H1 (cell line): ENCODE data around the gene CTSW.

ENCODE experiments used
- CTCF ChIP-seq, 3 experiments: IDR thresholded peaks; 1 replicate in 2 of 3; 2 replicates in 1 of 3; pipeline versions ENCODE4 v1.5.1 to v1.6.1; 2011; ENCODE audit warnings: low read length in 3 of 3, mild to moderate bottlenecking in 3 of 3, inconsistent platforms in 2 of 3, low read depth in 1 of 3, moderate library complexity in 1 of 3; ENCODE audit not compliant: insufficient read depth in 1 of 3; ENCODE audit errors: control extremely low read depth in 1 of 3
- EP300 ChIP-seq, 2 experiments: IDR thresholded peaks; 1 replicate in 1 of 2; 2 replicates in 1 of 2; pipeline ENCODE4 v1.6.1; 2011 to 2012; ENCODE audit warnings: low read depth in 2 of 2, low read length in 2 of 2, mild to moderate bottlenecking in 2 of 2, borderline replicate concordance in 1 of 2, inconsistent platforms in 1 of 2, moderate library complexity in 1 of 2
- EZH2 ChIP-seq: fragments of 200-600 bp; sonication (generic); IDR thresholded peaks from 2 replicates; pipeline ENCODE4 v1.7.1; 2012; ENCODE audit warnings: low read depth, mild to moderate bottlenecking, moderate library complexity, low read length, inconsistent platforms; ENCODE audit not compliant: severe bottlenecking
- JUN ChIP-seq: IDR thresholded peaks from 2 replicates; pipeline ENCODE4 v1.6.1; 2011; ENCODE audit warnings: low read depth, mild to moderate bottlenecking, improper control_type of control experiment, low read length
- POLR2A ChIP-seq, 2 experiments: IDR thresholded peaks; 1 replicate in 1 of 2; 2 replicates in 1 of 2; pipeline ENCODE4 v1.6.1; 2011; ENCODE audit warnings: low read depth in 2 of 2, low read length in 2 of 2, mild to moderate bottlenecking in 2 of 2; ENCODE audit errors: control extremely low read depth in 1 of 2
- POLR2AphosphoS5 ChIP-seq: IDR thresholded peaks from 2 replicates; pipeline ENCODE4 v1.6.1; 2011; ENCODE audit warnings: low read depth, low read length
- RAD21 ChIP-seq, 2 experiments: IDR thresholded peaks in 1 of 2; conservative IDR thresholded peaks in 1 of 2; 2 replicates each; pipeline ENCODE4 v1.6.1; 2011; ENCODE audit warnings: low read depth in 2 of 2, low read length in 2 of 2, improper control_type of control experiment in 1 of 2, inconsistent platforms in 1 of 2, mild to moderate bottlenecking in 1 of 2, moderate library complexity in 1 of 2
- SP2 ChIP-seq: IDR thresholded peaks from 2 replicates; pipeline ENCODE4 v1.6.1; 2012; ENCODE audit warnings: mild to moderate bottlenecking, low read length, inconsistent platforms
- TAF7 ChIP-seq: optimal IDR thresholded peaks from 2 replicates; pipeline ENCODE3; 2011; ENCODE audit warnings: low read depth, mild to moderate bottlenecking, inconsistent platforms, low read length, moderate library complexity, borderline replicate concordance
- USF2 ChIP-seq: IDR thresholded peaks from 2 replicates; pipeline ENCODE4 v1.6.1; 2011; ENCODE audit warnings: low read length, improper control_type of control experiment

GRCh38 chr11:65856689-65857499, 22.7 kb upstream of the CTSW start:
- TF ChIP-seq POLR2A (IDR thresholded peaks at IDR 0.05; ENCODE audit: control extremely low read depth in 1 of 2, low read depth in 2 of 2, low read length in 2 of 2) (peak in 1 of 2 experiments; percentile 63; a peak in 1 of 3 replicates), EP300 (IDR thresholded peaks at IDR 0.05; ENCODE audit: borderline replicate concordance in 1 of 2, low read depth in 2 of 2, low read length in 2 of 2) (no peak), JUN (no peak), POLR2AphosphoS5 (peak; percentile 74), CTCF (IDR thresholded peaks at IDR 0.05; ENCODE audit: control extremely low read depth in 1 of 3, insufficient read depth in 1 of 3, low read depth in 1 of 3, low read length in 3 of 3) (no peak), TAF7 (no peak), EZH2 (no peak), SP2 (no peak), USF2 (peak; percentile 88), RAD21 (IDR thresholded peaks at IDR 0.05 in 1 of 2, conservative IDR thresholded peaks at IDR 0.05 in 1 of 2; ENCODE audit: low read depth in 2 of 2, low read length in 2 of 2) (no peak)
